Measurements from ENCODE around the gene AKT3.

DNA sequence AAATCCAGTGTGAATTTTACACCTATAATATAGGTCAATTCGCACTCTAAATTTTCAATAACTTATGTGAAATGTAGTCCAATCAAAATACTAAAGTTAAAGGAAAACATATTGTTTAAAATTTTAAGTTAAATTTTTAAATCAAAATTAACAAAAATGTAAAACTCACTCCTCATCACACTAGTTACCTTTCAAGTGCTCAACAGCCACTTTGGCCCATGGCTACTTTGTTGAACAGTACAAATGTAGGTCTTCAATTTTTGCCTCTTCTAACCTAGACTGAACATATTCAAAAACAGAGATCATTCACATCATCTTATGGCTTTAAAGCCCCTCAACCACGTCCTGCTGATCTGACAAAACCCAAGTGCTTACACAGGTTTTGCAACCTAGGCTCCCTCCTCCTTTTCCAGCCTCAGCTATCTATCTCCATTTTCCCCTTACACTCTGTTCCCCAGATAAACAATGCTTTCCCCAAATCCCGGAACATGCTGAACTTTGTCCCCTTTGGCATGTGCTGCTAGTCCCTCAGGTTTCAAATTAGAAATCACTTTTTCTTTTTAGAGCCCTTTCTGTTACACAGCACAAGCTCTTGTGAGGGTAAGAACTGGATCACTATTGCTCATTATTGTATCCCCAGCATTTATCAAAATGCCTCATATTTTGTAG is 110.6 kb downstream of the AKT3 start:
- TF ChIP-seq, protein P1, sequence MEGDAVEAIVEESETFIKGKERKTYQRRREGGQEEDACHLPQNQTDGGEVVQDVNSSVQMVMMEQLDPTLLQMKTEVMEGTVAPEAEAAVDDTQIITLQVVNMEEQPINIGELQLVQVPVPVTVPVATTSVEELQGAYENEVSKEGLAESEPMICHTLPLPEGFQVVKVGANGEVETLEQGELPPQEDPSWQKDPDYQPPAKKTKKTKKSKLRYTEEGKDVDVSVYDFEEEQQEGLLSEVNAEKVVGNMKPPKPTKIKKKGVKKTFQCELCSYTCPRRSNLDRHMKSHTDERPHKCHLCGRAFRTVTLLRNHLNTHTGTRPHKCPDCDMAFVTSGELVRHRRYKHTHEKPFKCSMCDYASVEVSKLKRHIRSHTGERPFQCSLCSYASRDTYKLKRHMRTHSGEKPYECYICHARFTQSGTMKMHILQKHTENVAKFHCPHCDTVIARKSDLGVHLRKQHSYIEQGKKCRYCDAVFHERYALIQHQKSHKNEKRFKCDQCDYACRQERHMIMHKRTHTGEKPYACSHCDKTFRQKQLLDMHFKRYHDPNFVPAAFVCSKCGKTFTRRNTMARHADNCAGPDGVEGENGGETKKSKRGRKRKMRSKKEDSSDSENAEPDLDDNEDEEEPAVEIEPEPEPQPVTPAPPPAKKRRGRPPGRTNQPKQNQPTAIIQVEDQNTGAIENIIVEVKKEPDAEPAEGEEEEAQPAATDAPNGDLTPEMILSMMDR (conservative IDR thresholded peaks at IDR 0.05 in 1 of 2, IDR thresholded peaks at IDR 0.05 in 1 of 2; ENCODE audit: low read depth in 1 of 2, low read length in 2 of 2) = no peak
- no peak for TF ChIP-seq EZH2 (IDR thresholded peaks at IDR 0.05; ENCODE audit: low read length, missing control alignments)

All from fibroblast of lung (primary cell).